GM12892 (cell line): ENCODE measurements around the gene VDR.

Experiments used
- POLR2A ChIP-seq: IDR thresholded peaks from 2 replicates; pipeline ENCODE4 v1.6.1; 2011; ENCODE audit warnings: low read depth, low read length, control low read depth
- POLR2AphosphoS5 ChIP-seq: IDR thresholded peaks from 2 replicates; pipeline ENCODE4 v1.6.1; 2011; ENCODE audit warnings: low read depth, low read length, control low read depth

DNA sequence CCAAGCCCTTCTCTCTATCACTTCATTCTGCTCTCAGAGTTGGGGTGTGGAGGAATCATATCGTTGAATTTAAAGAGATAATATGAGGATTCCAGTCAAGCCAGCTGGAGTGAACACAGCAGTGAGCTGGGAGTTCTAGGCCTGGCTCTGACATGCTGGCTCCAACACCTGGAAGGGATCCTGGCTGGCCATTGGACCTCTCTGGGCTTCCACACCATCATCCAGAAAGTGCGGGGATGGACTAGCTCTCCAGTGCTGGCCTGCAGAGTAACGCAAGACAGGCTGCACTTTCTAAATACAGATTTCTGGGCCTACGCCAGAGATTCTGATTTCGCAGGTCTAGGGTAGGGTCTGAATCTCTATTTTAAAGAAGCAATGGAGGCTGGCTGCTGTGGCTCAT, 50.3 kb downstream of the VDR start:
- TF ChIP-seq POLR2A (no peak), POLR2AphosphoS5 (no peak)
